WI38 (cell line): ENCODE data around the gene CHGA.

Experiments
- H3K4me3 ChIP-seq: 2 replicates; pipeline ENCODE4 v1.5.1; 2011; ENCODE audit warnings: low read depth, mild to moderate bottlenecking, control low read depth, low read length
- TF ChIP-seq, protein P1 (sequence below): IDR thresholded peaks from 2 replicates; pipeline ENCODE4 v1.5.1; 2012; ENCODE audit warnings: low read depth, mild to moderate bottlenecking, control low read depth, low read length

The CHGA gene

DNA sequence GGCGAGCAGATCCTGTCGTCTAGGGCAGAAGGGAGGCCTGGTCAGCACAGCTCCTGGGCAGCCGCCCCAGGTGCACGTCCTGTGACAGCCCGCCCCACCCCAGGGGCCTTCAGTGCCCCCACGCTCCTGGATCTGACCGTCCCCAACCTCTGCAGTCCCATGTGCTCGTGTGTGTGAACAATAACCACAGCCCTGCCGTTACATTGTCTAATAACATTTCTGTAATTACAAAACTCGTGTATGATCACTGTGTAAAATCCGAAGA, 39.8 kb downstream of the CHGA start:
- TF ChIP-seq, protein P1, sequence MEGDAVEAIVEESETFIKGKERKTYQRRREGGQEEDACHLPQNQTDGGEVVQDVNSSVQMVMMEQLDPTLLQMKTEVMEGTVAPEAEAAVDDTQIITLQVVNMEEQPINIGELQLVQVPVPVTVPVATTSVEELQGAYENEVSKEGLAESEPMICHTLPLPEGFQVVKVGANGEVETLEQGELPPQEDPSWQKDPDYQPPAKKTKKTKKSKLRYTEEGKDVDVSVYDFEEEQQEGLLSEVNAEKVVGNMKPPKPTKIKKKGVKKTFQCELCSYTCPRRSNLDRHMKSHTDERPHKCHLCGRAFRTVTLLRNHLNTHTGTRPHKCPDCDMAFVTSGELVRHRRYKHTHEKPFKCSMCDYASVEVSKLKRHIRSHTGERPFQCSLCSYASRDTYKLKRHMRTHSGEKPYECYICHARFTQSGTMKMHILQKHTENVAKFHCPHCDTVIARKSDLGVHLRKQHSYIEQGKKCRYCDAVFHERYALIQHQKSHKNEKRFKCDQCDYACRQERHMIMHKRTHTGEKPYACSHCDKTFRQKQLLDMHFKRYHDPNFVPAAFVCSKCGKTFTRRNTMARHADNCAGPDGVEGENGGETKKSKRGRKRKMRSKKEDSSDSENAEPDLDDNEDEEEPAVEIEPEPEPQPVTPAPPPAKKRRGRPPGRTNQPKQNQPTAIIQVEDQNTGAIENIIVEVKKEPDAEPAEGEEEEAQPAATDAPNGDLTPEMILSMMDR: no peak
- H3K4me3 ChIP-seq: no peak overlapping the region

DNA sequence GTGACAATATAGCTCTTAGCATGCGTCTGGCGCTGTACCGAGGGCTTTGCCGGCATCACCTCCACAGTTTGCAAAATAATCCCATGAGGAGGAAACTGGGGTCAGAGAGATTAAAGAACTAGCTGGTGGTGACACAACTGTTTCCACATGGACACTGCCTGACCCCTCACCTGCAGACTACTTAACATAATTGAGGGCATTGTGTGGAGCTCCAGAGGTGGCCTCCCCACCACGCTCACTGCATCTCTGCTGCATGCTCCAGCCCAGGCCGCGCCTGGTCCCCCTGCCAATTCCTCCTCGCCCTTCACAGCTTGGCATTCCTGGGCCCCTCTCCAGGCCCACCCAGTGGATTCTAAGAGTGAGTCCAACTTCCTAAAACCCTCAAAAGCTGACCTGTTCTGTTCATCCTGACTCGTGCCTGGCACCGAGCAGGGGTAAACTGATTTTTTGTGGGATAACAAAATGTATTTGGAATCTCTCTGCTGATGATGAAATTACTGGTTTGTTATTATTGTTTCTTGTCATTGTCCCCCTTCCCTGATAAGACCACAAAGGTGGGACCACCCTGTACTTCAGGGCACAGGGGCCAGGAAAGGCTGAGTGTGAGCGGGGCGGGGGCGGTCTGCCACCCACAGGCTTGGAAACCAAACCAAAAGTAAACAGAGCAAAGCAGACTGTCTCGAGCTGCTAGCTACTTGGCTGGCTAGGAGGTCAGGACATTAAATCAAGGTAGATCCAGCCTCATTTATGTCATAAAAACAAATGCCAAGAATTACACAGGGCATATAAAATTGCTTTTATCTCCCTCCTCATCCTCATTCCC, 40.6 kb downstream of the CHGA start:
- TF ChIP-seq, protein P1: no peak

DNA sequence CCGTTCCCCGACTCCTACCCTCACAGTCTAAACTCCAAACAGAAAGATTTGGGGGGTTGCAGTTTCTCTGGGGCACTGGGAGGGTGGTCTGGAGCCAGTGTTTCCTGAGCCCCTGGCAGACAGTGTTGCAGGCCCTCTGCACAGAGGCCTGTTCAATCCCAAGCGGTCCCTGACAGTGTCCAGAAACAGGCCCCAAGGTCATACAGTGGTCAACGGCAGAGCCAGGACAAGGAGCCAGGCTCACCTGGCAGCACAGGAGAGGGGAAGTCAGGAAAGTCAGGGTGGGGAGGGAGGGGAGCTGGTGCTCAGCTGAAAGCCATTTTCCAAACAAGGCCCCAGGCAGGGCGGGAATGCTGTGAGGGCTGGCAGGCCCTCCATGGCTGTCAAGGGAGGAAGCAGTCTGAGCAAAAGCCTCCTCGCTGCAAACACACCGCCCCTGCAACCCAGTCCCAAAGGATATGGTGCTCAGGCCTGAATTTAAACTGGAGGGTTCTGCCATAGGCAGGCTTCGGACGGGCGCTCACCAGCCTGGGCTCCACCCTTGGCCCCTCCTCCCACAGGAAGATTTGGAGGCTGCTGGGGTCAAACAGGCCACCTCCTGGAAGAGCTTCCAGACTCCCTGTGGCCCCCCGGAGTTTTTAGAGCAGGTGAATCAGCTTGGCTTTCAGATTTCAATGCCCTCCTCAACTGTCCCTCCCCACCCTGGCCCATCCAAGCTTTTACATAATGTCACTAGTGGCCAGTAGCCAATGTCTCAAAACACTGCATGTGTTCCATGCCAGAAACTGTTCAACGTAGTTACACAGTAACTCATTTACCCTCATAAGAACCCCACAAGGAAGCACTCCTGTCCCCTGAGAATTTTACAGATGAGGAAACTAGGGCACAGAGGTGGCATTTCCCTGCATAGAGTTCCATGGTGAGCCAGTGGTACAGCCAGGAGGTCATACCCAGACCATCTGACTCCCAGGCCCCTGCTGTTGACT, 41.5 kb downstream of the CHGA start:
- TF ChIP-seq, protein P1: no peak
- no peak overlapping the region for H3K4me3 ChIP-seq

More for the DNA sequence above, 40.6 kb downstream of the CHGA start:
- H3K4me3 ChIP-seq: no peak overlapping the region

DNA sequence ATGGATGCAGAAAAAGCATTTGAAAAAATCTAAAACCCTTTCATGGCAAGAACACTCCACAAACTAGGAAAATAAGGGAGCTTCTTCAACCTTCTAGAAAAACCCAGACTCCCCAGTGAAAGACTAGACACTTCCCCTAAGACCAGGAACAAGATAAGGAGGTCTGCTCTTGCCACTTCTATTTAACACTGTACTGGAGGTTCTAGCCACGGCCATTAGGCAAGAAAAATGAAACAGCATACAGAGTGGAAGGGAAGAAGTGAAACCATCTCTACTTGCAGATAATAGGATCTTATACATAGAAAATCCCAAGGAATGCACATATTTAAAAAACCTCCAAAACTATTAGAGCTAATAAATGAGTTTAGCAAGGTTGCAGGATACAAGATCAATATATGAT, 42.3 kb downstream of the CHGA start:
- TF ChIP-seq, protein P1: no peak
- H3K4me3 ChIP-seq: no peak overlapping the region

DNA sequence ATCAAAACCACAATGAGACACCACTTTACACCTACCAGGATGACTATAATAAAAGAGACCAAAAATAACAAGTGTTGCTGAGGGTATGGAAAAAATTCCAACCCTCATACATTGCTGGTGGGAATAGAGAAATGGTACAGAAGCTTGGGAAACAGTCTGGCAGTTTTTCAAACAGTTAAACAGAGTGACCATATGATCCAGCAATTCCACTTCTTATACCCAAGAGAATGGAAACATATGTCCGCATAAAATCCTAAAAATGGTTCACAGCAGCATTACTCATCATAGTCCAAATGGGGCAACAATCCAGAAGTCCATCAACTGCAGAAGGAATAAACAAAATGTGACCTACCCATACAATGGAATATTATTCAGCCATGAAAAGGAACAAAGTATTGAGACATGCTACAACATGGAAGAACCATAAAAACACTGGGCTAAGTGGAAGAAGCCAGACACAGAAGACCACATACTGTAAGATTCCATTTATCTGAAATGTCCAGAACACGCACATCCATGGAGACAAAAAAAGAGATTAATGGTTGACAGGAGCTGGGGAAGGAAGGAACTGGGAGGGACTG, 44.5 kb downstream of the CHGA start:
- no peak overlapping the region for H3K4me3 ChIP-seq
- TF ChIP-seq, protein P1: no peak

DNA sequence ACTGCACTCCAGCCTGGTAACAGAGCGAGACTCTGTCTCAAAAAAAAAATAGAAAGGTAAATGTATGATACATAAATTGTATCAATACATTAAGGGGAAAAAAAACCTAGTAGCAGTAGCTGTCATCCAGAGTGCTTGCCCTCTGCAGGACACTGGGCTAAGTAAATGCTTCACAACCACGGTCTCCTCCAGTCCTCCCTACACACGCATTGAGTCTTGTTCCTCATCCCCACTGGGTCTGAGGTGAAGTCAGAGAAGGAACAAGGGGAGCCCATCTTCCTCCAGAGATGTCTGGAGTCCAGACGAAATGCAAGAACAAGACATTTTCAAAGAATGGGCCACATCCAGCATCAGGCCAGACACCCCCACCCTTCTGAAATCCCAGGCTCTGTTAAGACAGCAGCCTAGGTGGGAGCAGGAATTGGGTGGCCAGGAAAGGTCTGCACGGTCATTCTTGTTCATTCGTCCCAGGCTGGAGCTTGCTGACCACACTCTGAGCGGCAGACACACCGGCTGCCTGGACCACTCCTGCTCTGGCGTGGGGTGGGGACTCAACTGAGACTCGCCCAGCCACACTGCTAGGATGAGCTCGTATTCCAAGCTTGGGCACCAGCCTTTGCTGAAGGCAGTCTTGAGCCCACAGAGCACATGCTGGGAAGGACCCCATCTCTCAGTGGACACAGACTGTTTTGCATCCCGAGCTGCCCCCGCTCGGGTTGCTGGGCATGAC, 45.5 kb downstream of the CHGA start:
- TF ChIP-seq, protein P1: no peak
- H3K4me3 ChIP-seq: no peak overlapping the region
